ENCODE results near the gene KPTN. TPM values are rescaled to one million over a fixed set of nuclear protein-coding genes. Genes with fewer than 3 reads are reported as not detected.

KPTN gene
- total RNA-seq, 1 experiment from 2014 or later = 31.5 TPM

- in situ Hi-C loops (cut with HindIII; ENCODE audit: low sequenced_read_pairs) = loop anchor here (5.0 kb wide), 1 partner anchor 50 kb away; no protein-coding TSS in a partner anchor
- peak; percentile 76 for DNase-seq (ENCODE audit: low spot score)
Measured at GRCh38 chr19:47446534-47447469, 37.2 kb downstream of the KPTN start.

- peak; percentile 92 for DNase-seq (ENCODE audit: low spot score)
Measured at GRCh38 chr19:47445937-47446402, 38.0 kb downstream of the KPTN start.

GRCh38 chr19:47445527-47445926 is 38.5 kb downstream of the KPTN start:
- no peak for DNase-seq (ENCODE audit: low spot score)
- in situ Hi-C loops (cut with HindIII; ENCODE audit: low sequenced_read_pairs) = loop anchor here (5.0 kb wide), 1 partner anchor 52 kb away; no protein-coding TSS in a partner anchor

More at GRCh38 chr19:47445937-47446402, 38.0 kb downstream of the KPTN start:
- in situ Hi-C loops (cut with HindIII; ENCODE audit: low sequenced_read_pairs) = loop anchor here (5.0 kb wide), 1 partner anchor 51 kb away; no protein-coding TSS in a partner anchor

GRCh38 chr19:47444388-47444821 is 39.6 kb downstream of the KPTN start:
- in situ Hi-C loops (cut with HindIII; ENCODE audit: low sequenced_read_pairs) = no loop called here
- no peak for DNase-seq (ENCODE audit: low spot score)

GRCh38 chr19:47443331-47443730 is 40.7 kb downstream of the KPTN start:
- in situ Hi-C loops (cut with HindIII; ENCODE audit: low sequenced_read_pairs) = no loop called here
- no peak for DNase-seq (ENCODE audit: low spot score)

GRCh38 chr19:47438793-47439220 is 45.2 kb downstream of the KPTN start:
- in situ Hi-C loops (cut with HindIII; ENCODE audit: low sequenced_read_pairs) = no loop called here
- no peak for DNase-seq (ENCODE audit: low spot score)

GRCh38 chr19:47437500-47437899 is 46.5 kb downstream of the KPTN start:
- DNase-seq (ENCODE audit: low spot score) = no peak
- in situ Hi-C loops (cut with HindIII; ENCODE audit: low sequenced_read_pairs) = no loop called here

GRCh38 chr19:47436712-47437401 is 47.2 kb downstream of the KPTN start:
- DNase-seq (ENCODE audit: low spot score) = peak; percentile 93
- in situ Hi-C loops (cut with HindIII; ENCODE audit: low sequenced_read_pairs) = no loop called here

GRCh38 chr19:47435883-47436417 is 48.1 kb downstream of the KPTN start:
- DNase-seq (ENCODE audit: low spot score) = no peak
- in situ Hi-C loops (cut with HindIII; ENCODE audit: low sequenced_read_pairs) = no loop called here

- DNase-seq (ENCODE audit: low spot score) = no peak
- in situ Hi-C loops (cut with HindIII; ENCODE audit: low sequenced_read_pairs) = no loop called here
Measured at GRCh38 chr19:47435196-47435595, 48.8 kb downstream of the KPTN start.

GRCh38 chr19:47434088-47434487 is 49.9 kb downstream of the KPTN start:
- DNase-seq (ENCODE audit: low spot score) = no peak
- in situ Hi-C loops (cut with HindIII; ENCODE audit: low sequenced_read_pairs) = no loop called here

GRCh38 chr19:47433121-47433520 is 50.9 kb downstream of the KPTN start:
- no peak for DNase-seq (ENCODE audit: low spot score)
- in situ Hi-C loops (cut with HindIII; ENCODE audit: low sequenced_read_pairs) = no loop called here

- in situ Hi-C loops (cut with HindIII; ENCODE audit: low sequenced_read_pairs) = no loop called here
- DNase-seq (ENCODE audit: low spot score) = no peak
Measured at GRCh38 chr19:47432499-47432898, 51.5 kb downstream of the KPTN start.

GRCh38 chr19:47432091-47432490 is 51.9 kb downstream of the KPTN start:
- in situ Hi-C loops (cut with HindIII; ENCODE audit: low sequenced_read_pairs) = no loop called here
- no peak for DNase-seq (ENCODE audit: low spot score)

- in situ Hi-C loops (cut with HindIII; ENCODE audit: low sequenced_read_pairs) = no loop called here
- no peak for DNase-seq (ENCODE audit: low spot score)
Measured at GRCh38 chr19:47430041-47430802, 53.8 kb downstream of the KPTN start.

- in situ Hi-C loops (cut with HindIII; ENCODE audit: low sequenced_read_pairs) = no loop called here
- no peak for DNase-seq (ENCODE audit: low spot score)
Measured at GRCh38 chr19:47429140-47429793, 54.8 kb downstream of the KPTN start.

- DNase-seq (ENCODE audit: low spot score) = peak; percentile 99
- in situ Hi-C loops (cut with HindIII; ENCODE audit: low sequenced_read_pairs) = no loop called here
Measured at GRCh38 chr19:47428177-47428894, 55.7 kb downstream of the KPTN start.
